Renal cortex interstitium (tissue), 11 donors: ENCODE measurements around the gene SLC2A10. TPM values are rescaled to one million over a fixed set of nuclear protein-coding genes. Genes with fewer than 3 reads are reported as not detected.

Experiments
- DNase-seq, 11 donors: peaks; one replicate each; pipeline ENCODE4 v3.0.0-alpha.2; 2013; ENCODE audit warnings: low read depth in 9 of 11, low spot score in 4 of 11; ENCODE audit errors: extremely low read depth in 1 of 11
- polyA plus RNA-seq, 3 donors: library from polyadenylated mRNA; unstranded; fragments of 120-200 nt; gene quantifications; one replicate each; pipeline ENCODE4 v1.2.1, GENCODE V29; 2013; ENCODE audit not compliant: insufficient read length in 3 of 3

The SLC2A10 gene
- polyA plus RNA-seq, 3 donors, result 15.3 to 18.8 (median 16.8) TPM

DNA sequence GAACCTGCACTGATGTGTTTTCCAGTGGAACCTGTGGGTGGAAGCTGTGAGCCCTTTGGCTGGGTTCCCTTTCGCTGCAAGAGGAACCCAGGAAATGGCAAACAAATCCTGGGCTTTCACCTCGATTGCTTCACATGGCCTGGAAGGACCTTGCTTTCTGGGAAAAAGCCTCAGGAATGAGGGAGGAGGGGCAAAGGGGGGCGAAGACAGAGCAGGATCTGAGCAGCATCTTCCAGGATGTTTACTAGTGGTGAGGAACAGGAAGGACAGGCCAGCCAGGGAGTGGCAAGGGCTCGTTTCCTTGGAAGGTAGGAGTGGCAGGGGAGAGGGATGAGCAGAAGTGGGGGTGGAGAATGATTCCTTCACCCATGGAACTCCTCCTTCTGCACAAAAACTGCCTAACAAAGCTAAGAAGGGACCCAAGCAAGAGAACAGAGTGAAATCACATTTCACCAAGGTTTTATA lies 5.9 kb downstream of the SLC2A10 start:
- no peak for DNase-seq

DNA sequence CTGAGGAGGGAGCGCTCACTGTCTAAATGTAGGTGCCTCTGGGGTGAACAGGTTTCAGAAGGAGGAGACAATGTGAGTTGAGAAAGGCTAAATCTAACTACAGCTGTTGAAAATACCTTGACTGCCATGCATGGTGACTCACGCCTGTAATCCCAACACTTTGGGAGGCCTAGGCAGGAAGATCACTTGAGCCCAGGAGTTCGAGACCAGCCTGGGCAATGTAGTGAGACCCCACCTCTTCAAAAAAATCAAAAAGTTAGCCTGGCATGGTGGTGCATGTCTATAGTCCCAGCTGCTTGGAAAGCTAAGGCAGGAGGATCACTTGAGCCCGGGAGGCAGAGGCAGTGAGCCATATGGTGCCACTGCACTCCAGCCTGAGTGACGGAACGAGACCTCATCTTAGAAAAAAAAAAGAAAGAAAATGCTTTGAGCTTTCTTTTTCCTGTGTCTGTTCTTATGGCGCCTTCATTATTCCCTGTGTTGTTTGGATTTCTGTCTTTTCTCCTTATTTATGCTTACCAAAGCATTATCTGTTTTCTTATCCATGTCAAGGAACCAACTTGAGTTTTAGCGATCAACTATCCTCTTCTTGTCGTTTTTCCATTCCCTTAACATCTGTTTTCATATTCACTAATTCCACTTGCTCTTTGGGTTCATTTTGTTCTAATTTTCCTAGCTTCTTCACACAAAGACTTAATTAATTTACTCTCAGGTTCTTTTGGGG lies 8.5 kb downstream of the SLC2A10 start:
- DNase-seq, result no peak

DNA sequence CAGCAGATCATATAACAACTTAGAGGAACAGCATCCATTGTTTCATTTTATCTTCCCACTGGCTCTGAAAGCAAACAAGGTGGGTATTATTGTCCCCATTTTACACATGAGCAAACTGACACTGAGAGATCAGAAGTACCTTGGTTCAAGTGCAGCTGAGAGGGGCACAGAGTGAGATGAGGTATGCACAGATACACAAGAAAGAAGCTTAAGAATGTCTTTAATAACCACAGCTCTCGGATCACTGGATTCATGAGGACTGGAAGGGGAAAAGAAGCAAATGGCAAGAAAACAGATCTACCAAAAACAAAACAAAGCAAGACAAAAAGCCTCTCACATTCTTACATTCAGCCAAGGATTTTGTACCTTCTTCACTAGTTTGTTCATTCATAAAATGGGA lies 10.6 kb downstream of the SLC2A10 start:
- no peak for DNase-seq

DNA sequence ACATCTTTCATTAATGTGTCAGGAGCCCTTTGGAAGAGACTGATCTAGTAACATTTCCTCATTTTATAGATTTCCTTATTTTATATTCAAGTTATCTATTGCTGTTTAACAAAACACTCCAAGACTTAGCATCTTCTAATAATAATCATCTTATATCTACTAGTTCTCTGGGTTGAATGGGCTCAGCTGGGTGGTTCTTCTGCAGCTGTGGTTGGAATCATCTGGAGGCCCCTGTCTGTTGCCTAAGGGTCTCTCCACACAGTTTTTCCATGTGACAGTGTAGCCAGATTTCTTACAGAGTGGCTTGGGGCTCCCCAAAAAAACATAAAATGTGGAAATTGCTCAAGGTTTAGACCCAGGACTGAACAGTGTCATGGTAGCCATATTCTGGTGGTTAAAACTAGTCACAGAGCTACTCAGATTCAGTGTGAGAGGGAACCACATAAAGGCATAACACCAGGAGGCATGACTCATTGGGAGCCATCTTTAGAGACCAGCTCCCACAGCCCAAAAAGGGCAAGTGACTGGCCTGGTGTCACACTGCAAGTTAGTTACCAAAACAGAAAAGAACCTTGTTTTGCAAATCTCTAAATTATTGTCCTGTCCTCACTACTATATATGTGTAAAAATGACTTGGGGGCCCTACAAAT lies 11.5 kb downstream of the SLC2A10 start:
- no peak for DNase-seq

DNA sequence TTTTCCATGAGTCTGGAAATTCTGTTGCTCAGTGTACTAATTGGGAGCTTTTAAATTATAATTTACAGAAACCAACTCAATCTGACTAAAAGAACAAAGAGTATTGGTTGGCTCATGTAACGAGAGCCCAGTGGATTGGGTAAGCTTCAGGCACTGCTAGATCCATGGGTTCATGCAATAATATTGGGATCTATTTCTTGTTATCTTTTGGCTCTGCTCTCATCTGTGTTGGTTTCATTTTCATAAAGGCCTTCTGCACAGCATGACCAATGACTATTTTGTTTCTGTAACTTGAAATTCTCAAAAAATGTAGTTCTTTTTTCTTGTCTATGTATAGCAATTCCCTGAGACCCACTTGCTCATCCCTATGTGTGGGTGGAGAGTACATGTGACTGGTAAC lies 12.0 kb downstream of the SLC2A10 start:
- DNase-seq, result no peak

DNA sequence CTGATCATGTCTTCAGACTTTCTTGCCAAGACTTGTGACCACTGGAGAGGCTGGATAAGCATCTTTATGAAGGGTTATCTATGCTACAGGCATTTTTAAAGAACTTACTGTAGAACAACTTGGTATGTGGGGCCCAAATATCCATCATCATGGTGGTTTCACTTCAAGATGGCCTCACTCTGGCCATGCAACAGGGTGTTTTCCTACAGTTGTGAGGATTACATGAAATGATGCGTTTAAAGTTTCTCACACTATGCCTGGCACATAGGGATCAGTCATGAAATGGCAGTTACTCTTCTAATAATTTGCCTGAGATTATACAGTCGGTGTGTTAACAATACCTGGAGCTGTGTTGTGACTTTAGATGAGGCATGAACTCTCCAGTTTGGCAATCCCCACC lies 13.0 kb downstream of the SLC2A10 start:
- DNase-seq, result no peak

DNA sequence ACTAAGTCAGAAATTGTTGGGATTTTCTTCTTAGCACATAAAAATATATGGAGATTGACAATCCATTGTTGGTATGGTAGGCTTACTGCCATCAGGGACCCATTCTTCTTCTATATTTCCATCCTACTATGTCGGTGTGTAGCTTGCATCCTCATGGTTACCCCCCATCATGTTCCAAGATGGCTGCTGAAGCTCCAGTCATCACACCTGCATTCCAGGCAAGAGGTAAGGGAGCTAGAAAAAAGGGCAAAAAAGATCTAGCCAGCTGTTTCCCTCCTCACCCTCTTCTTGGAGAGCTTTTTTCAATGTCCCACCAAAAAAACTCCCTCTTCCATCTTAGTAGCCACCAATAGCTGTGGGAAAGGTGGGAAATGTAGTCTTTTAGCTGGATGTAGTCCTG lies 13.6 kb downstream of the SLC2A10 start:
- no peak for DNase-seq

DNA sequence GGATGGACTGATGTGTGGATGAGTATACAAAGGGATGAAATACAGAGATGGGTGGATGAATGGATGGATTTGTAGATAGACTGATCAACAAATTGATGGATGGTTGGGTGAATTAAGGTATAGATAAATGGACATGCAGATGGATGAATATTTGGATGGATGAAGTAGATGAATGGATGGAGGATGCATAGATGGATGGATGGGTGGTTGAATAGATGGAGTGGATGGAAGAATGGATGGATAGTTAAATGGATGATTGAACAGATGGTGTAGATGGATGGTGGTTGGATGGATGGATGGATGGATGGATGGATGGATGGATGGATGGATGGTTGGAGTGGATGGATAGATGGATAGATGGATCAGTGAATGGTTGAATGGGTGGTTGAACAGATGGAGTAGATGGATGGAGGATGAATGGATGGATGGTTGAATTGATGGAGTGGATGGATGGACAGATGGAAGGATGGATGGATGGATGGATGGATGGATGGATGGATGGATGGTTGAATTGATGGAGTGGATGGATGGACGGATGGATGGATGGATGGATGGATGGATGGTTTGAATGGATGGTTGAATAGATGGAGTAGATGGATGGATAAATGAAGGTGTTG lies 15.0 kb downstream of the SLC2A10 start:
- no peak for DNase-seq

DNA sequence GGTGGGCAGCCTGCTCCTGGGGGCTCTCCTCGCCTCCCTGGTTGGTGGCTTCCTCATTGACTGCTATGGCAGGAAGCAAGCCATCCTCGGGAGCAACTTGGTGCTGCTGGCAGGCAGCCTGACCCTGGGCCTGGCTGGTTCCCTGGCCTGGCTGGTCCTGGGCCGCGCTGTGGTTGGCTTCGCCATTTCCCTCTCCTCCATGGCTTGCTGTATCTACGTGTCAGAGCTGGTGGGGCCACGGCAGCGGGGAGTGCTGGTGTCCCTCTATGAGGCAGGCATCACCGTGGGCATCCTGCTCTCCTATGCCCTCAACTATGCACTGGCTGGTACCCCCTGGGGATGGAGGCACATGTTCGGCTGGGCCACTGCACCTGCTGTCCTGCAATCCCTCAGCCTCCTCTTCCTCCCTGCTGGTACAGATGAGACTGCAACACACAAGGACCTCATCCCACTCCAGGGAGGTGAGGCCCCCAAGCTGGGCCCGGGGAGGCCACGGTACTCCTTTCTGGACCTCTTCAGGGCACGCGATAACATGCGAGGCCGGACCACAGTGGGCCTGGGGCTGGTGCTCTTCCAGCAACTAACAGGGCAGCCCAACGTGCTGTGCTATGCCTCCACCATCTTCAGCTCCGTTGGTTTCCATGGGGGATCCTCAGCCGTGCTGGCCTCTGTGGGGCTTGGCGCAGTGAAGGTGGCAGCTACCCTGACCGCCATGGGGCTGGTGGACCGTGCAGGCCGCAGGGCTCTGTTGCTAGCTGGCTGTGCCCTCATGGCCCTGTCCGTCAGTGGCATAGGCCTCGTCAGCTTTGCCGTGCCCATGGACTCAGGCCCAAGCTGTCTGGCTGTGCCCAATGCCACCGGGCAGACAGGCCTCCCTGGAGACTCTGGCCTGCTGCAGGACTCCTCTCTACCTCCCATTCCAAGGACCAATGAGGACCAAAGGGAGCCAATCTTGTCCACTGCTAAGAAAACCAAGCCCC lies 16.0 kb downstream of the SLC2A10 start:
- no peak for DNase-seq

DNA sequence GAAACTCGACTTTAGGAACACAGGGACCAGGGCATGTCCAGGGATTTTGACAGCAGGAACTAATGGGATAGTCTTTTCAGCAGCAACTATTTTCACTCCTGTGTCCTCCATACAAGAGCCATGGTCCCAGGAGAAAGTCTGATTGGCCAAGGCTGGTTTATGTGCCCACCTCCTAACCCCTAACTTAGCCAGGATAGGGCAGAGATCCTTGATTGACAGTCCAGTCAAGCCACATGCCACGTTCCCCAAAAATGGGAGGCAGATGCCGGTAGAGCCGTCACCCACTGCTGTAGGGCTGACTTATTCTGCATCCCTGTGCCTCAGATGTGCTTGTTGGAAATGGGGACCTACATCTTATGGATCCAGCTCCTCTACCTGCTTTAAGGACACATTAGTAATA lies 22.3 kb downstream of the SLC2A10 start:
- DNase-seq, result no peak

DNA sequence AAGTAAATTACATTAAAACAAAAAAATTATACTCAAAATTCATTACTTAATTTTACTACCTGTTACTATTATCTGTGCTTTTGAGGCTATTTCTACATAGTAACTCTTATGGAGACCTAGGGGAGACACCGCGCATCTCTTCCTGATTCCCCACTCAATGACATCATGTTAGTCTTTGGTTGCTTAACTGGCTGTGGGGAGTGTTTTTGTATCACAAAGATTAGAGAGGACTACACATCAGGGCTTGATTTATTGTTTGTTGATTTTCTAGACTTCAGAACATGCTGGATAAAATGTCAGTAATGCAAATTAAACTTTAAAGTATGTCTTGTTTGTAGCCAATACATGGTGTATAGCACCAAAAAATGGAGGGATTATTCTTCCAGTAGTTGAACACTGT lies 26.0 kb downstream of the SLC2A10 start:
- DNase-seq, result no peak

DNA sequence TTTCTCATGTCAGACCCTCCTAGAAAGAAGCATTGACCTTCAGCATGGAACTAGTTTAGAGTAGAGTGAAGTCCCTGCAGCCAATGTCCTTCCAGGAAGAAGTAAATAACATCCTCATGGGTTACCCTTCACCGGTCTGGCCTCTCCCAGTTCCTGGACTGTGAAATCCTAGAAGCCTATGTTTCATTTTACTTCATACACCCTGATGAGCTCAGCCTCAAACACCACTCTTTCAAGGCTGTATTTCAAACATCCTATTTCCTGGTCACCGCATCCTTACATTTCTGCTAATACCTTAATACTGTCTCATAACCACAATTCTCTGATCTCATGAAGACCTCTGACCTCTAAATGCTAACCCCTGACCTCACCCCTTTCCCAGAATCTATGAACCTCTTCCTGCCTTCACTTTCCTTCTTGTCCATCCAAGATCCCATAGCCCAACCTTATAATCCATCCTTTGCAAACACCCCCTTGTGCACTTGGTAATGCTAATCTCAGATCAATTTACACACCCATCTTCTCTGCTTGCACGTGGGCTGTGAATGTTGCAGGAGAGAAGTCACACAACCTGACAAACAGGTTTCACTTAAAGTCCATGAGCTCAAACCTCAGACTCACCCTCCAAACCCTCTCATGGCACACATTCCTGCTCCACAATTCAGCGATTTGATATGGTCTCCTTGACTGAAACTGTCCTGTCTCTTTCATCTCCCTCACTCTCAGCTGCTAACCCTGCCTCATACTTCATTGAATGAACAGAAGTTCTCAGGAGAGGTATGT lies 30.2 kb downstream of the SLC2A10 start:
- DNase-seq, result peak in 1 of 11 donors; percentile 28

DNA sequence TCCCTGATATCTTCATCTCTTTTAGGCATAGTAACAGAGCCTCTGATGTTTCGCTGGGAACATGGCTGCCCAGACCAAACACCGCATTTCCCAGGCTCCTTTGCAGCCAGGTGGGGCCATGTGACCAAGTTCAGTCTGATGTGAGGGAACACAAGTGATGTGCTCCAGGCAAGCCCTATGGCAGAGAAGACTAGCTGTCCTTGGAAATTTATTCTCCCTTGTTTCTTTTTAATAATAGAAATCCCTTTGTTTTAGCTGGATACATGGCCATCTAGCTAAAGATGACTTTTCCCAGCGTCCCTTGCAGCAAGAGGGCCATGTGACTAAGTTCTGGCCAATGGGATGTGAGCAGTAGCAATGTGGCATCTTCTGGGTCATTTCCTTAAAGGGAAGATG lies 30.8 kb downstream of the SLC2A10 start:
- DNase-seq, result no peak

DNA sequence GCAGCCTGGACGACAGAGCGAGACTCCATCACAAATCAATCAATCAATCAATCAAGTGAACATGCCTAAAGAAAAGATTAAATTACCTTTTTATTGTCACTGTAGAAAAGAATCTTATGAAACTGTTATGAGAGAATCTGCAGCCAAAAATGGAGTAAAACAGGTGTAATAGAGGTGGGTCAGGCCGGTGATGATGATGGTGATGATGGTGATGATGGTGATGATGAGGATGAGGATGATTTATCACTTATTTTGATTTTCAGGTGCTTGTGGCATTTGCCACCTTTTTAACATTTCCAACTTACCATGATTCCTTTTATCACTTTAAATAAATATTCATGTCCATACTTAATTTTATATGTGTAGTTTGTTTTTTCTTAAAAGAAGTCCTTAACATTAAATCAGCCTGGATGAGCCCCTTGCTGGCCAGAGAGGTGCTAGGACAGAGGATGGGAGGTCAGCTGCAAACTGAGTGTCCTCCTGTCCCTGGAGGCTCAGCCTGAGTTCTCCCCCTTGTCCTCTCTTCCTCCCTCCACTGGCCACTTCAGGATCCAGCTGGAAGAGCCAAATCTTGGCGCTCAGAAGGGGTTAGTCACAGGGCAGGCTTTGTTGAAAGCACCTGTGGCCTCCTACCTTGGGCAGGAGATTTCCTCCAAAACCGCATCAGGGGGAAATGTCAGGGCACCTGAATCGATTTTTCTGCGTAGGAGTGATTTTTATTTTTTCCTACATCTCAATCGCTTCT lies 32.6 kb downstream of the SLC2A10 start:
- DNase-seq, result no peak

DNA sequence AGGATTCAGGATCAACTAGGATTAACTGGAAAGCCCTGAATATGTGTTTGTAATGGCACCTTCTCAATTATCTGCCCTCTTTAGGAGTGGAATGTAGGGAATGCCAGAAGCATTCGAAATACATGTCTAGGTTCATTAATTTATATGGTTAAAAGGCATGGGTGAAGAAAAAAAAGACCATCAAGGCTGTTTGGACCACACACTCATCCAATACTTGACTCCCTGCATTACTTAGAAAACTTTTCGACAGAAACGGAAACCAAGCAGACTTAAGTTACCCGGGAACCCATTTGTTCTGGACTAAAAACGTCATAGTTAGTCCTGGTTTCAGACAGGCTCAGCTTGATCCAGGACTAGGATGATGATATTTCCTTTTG lies 33.2 kb downstream of the SLC2A10 start:
- DNase-seq, result peak in 1 of 11 donors; percentile 8

DNA sequence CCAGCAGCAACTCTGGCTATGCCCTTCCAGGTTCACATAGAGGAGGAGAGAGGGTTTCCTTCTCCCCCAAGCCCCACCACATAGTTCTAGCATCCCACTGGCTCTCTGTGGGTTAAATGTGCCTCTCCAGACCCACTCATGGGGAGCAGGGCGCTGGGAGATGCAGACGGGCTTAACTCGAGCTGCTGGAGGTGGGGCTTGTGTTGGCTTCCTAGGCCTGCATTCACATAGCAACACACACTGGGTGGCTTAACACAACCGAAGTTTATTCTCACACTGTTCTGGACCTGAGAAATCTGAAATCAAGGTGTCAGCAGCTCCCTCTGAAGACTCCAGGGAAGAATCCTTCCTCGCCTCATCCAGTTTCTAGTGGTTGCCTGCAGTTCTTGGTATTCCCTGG lies 33.6 kb downstream of the SLC2A10 start:
- DNase-seq, result no peak

DNA sequence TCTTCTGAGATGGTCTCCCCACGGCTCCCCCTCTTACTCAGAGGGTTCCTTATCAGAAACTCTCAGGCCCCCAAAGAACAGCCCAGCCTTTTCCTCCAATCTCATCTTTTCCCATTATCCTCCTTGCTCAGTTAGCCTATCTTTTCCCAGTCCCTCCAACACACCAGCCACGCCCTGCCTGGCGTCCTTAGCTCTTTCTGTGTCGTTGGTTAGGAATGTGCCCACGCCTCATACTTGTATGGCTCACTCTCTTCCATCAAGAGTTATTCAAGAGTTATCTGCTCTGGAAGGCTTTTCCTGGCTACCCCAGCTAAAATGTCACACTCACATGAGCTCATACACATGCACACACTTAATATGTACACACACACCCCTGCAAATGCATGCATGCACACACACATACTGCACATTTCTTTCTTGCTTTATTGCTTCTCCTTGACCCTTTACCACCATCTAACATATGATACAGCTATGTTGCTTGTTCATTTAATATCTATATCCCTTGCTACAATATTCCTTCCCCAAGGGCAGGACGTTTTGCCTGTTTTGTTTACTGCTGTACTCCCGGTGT lies 37.6 kb downstream of the SLC2A10 start:
- no peak for DNase-seq

DNA sequence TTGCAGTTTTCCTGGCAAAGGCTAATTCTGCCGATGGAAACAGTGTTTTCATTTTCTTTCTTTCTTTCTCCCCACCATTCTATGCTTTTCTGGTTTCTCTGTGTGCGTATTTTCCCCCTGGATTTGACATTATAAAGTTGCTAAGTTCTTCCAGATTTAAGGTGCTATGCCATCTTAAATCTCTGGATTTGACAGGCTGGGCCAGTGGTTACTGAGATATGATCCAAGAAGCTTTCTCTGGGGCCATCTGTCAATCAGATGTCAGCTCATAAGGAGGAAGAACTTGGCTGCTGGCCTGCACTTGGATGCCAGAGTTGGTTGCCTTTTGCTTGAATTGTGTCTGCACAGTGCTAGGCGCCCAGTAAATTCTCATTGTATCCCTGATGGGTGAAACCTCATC lies 39.7 kb downstream of the SLC2A10 start:
- DNase-seq, result no peak
